ENCODE results near the gene GPRC6A.

Gene GPRC6A

GRCh38 chr6:116779573-116780164, 49.2 kb downstream of the GPRC6A start:
- no peak for DNase-seq

DNA sequence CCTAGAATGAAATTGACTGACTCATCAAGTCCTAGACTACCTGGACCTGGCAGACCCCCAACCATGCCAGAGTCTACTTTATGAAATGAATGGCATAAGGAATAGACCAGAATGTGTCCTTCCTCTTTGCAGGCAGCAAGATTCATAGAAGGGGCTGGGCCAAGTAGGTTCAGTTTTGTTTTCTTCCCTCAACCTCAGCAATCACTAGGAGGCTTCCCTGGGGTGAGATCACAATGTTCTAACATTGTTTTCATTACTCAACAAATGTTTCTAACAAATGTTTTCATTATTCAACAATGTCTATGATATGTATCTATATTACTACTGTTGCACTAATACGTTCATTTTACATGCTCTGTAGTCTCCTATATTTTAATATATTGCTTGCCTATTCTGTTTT, 55.0 kb downstream of the GPRC6A start:
- DNase-seq, result no peak

- no peak for DNase-seq
Measured at GRCh38 chr6:116772450-116772849, 56.4 kb downstream of the GPRC6A start.

DNA sequence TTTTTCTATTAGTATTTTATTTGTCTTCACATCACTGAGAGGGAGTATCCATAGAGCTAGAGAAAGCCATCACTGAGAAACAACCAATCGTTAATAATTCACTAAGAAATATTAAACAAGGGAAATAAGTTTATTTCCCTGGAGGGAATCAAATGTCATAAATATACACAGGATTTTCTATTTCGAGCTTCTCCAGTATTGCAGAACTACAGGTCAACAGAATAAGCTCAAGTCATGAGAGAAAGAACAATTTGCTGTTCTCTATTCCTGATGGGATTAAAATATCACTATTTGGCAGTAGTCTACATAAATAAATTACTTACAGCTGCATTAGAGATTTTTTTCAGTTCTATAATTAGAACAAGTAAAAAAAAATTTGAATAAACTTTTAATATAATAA, 61.2 kb downstream of the GPRC6A start:
- DNase-seq, result no peak

DNA sequence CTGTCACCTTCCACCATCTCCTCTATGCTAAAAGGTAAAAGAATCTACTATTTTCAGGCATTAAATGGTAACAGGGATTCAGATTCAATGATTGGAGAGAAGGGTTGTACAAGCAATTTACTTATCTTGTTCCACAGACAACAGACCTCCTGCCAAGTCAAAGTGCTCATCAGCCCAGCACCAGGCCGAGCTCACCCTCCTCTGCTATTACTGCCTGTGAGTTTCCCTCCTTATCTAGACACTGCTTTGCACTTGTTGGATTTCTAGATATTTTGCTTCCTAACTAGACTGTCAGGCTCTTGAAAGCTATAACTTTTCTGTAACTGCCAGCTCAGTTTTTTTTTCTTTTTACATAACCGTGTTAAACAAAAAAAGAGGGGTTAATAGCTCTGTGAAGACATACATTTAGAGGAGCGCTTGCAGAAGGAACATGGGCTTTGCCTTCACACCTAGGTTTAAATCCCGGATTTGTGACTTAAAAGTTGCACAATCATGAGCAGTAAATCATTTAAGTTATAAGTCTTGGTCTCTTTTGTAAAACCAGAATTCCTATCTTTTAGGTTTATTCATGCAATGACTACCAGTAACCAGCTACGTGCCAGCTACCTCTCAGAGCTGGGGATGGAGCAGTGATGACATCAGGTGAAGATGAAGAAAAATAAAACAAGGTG, 62.2 kb downstream of the GPRC6A start:
- DNase-seq, result no peak

GRCh38 chr6:116764961-116765841, 63.7 kb downstream of the GPRC6A start, which contains the start of gene FAM162B:
Gene FAM162B (minus strand): TSS chr6:116765719. CDS start chr6:116765576, 143 bp downstream.
- no peak for DNase-seq

- no peak for DNase-seq
Measured at GRCh38 chr6:116764629-116764960, 64.3 kb downstream of the GPRC6A start.

GRCh38 chr6:116763906-116764628, 64.8 kb downstream of the GPRC6A start:
- DNase-seq, result no peak

- no peak for DNase-seq
Measured at GRCh38 chr6:116763048-116763447, 65.8 kb downstream of the GPRC6A start.

GRCh38 chr6:116762235-116762634, 66.6 kb downstream of the GPRC6A start:
- DNase-seq, result no peak

DNA sequence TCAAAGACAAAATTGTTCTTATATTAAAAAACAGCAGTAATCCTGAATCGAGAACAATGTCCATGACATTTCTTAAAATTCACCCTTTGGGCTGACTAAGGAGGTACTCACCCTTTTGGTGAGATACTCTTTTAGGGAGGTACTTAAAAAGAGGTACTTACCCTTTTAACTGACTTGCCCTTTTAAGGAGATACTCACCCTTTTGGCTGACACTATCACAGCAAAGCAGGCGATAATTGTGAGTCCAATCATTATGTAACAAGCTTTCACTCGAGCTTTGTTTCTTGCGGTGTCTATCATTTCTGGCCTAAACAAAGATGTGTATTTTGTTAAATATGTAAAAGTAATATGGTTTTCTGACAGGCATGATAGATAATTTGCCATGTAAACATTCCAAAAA, 67.1 kb downstream of the GPRC6A start:
- DNase-seq, result no peak

DNA sequence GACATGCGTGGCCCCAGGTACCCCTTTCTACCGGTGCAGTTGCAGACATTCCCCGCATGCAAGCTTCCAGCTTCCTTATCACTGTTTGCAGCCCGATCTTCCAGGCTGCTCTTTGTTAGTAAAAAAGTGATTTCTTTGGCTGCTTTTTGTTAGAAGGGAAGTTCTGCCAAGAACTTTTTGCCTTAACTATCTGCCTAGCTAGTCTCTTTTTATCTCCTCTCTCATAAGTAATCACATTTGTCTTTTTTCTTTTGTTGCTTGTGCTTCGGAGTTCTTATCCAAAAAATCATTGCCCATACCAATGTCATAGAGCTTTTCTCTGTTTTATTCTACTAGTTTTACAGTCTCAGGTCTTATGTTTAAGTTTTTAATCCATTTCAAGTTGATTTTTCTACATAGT, 83.7 kb downstream of the GPRC6A start:
- DNase-seq, result no peak
